Measurements from ENCODE around the gene UBE2E2.

UBE2E2 gene

DNA sequence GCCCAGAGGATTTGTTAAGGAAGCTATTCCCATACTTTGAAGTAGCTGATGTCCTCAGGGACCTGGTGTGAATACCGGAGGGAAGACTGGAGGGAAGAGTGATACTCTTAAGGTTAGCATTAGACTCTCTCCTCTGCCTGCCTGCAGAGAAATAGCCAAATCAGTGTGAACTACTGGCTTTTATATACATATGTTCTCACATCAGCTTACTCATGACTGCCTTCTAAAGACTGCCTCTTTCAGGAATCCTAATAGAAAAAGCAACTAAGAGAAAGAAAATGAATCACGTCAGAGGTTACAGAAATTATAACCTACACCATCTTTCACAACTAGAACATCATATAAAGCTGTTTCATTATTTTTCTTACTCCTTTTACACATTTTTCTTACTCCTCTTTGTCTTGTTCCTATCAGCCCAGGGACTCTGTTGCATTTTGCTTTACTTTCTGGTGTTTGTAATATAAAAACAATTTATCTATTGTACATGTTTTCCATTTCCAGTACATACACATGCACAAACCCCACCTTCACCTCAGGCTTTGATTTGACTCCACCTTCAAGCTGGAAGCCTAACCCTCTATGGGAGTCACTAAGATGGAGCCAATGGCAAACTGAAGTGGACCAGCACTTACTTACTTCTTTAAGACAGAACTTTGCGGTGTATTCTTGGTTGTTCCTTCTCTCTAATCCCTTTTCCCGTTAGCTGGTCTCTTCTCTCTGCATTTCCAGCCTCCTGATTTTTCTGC lies 345.0 kb downstream of the UBE2E2 start:
- DNase-seq, result no peak

DNA sequence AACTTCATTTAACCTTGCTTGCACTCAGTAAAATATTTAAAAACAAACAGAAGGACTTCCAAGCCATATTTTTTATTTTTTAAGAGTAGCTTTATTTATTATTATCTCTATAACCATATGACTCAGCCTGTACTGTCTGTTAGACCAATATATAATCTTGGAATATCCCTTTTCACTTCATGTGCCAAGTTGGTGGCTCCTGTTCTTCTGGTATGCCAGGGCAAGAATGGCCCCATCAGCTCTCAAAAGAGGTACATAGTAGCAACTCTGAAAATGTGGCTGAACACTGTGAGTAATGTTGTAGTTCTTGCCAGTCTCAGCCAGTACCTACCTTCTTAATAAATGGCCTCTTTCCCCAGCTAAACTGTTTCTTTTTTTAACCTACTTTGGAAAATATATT lies 345.6 kb downstream of the UBE2E2 start:
- no peak for DNase-seq

DNA sequence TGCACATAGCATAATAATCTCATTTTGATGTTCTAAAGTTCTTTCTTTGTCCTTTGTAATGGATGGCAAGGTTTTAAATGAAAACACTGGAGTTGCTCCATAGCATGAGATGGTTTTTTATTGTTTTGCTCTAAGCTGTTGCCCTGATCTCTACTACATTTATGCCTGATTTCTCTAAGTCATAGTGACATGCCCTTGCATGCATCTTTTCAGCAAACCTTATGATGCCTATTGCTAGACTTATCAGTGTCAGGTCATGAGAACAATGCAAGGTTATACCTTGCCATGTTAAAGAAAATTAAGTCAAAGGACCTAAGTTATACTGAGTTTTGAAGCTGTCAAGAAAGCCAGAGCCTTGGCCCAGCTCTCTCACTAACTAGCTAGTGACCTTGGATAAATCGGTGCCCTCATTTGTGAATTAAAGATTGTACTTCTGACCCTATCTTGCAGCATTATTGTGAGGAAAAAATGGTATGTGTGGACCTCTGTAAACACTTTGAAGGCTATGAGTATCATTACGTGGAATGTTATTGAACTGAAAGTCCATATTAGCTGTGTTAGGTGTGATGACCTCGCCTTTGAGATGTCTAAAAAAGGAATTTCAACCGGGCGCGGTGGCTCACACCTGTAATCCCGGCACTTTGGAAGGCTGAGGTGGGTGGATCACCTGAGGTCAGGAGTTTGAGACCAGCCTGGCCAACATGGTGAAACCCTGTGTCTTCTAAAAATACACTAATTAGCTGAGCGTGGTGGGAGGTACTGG lies 346.2 kb downstream of the UBE2E2 start:
- no peak for DNase-seq

DNA sequence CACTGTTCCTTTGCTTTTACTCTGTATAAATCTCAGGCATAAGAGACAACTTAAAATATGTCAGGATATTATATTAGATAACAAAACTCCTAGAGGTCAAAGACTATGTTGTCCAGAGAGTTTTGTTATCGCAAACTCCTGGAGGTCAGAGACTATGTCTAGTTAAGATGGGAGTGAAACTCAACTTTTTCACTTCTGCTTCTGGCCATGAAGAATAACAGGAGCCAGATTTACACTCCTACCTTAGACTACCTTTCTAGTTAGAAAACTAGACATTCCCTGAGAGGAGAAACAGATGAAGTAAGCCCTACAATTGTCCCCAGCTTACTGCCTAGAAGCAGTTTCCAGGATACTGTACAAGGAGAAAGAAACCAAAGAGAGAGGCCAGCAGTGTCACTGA lies 347.3 kb downstream of the UBE2E2 start:
- DNase-seq, result no peak

DNA sequence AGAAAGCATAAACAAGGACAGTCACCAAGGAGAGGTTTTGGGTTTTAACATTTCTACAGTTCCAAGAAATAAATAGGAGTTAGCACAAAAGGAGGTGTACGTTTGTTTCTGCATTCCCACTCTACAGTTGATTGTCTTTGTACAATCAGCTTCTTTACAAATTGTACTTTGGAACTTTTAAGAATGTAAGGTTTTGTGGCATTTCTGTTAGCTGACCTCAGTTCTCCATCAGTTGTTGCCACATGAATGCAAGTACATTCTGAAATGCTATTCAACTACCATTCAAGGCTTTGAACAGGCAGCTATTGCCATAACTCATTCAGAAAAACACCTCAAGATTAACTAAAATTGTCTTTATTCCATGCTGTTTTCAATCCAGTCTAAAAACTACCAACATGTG lies 349.4 kb downstream of the UBE2E2 start:
- DNase-seq, result no peak

DNA sequence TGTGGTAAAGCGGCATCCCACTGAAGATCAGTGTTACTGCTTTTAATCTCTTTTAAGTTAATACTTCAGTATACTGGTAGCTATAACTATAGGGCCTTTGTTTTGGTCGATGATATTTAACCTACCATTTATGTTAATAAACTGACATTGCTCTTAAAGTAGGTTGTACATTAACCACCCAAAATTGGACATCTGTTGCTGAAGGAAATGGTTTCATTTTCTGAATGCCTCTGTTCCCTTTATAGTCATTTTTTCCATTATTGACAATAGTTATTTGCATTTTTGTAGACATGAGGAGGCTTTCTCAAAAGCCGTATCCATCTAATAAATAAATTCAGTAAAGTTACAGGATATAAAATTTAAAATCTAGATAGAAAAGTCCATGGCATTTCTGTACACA lies 350.2 kb downstream of the UBE2E2 start:
- no peak for DNase-seq

DNA sequence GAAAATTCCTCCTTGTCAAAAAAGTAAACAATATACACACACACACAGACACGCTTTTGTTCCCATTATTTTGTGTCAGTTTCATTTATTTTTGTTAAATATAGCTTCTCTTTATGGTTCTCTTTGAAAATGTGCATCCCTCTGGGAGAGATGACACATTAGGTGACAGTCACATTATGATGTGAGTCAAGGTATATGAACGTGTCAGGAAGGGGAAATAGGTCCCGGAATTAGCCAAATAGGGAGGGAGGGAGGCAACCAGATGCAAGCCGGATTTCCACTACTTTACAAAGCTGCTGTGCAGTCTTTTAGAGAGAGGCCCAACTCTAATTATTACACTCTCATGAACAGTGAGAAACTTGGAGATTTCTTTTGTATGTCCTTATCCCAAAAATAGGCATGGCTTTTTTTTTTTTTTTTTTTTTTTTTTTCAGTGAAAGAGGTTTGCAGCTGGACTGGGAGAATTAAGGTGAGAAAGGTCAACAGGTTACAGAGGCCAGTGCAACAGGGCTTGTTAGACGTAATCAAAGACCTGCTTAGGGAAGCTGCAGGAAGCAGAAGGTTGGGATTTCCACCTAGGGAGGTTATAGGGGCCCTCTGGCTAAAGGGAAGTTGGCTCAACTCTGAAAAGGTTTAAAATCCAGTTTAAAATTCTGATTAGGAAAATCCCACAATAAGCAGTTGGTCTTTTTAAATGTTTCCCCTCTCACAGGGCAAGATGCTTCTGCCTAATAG lies 362.1 kb downstream of the UBE2E2 start:
- no peak for DNase-seq

DNA sequence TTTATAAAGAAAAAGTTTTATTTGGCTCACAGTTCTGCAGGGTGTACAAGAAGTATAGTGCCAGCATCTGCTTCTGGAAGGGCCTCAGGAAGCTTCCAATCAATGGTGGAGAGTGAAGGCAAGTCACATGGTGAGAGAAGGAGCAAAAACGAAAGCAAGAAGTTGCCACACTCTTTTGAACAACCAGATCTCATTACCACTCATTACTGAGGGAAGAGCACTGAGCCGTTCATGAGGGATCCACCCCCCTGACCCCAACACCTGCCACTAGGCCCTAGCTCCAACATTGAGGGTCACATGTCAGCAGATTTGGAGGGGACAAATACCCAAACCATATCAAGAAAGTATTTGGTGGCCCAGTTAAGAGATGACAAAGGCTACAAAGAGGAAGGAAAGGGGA lies 363.4 kb downstream of the UBE2E2 start:
- DNase-seq, result no peak

DNA sequence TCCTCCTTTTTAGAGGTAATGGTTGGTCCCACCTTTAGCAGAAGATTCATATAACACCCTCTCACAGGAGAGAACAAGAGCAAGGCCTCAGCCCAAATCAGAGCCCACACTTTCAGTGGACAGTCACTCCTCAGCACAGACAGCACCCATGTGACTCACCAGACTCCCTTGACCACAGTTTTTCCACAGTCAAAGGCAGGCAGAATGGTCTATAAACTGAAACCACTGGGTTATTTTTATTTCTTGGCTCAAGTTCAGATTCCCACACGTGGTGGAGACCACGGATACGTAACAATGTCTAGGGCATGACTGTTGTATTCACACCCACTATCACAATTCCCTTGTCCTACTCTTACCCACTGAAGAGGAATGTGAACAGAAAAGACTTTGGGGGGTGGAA lies 364.8 kb downstream of the UBE2E2 start:
- DNase-seq, result peak; percentile 72 to 73

DNA sequence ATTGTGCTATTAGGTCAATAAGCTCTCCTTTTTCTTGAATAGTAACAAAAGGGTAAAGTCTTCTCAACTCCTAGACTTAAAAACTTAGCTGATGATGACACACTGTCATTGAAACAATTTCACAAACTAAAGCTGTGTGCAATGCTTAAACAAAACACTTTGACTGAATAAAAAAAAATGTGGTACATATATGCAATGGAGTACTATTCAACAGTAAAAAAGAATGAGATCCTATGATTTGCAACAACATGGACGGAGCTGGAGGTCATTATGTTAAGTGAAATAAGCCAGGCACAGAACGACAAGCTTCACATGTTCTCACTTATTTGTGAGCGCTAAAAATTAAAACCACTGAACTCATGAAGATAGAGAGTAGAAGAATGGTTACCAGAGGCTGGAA lies 370.7 kb downstream of the UBE2E2 start:
- no peak for DNase-seq

DNA sequence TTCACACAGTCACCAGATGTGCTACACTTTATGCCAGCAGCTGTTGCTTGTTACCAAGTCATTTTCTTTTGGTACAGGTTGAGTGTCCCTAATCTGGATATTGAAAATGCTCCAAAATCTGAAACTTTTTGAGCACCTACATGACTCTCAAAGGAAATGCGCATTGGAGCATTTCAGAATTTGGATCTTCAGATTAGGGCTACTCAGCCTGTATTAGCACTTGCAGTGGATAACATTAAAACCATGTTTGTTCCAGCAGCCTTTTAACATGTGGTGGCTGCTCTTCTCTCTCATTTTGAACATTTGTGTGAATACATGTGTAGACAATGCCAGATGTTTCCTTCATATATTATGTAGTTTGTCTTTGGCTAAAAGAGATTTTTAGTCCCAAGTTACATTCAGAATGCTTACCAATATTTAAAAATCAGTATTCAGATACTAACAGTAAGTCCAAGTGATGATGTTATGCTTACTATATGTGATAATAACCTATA lies 371.7 kb downstream of the UBE2E2 start:
- DNase-seq, result no peak

DNA sequence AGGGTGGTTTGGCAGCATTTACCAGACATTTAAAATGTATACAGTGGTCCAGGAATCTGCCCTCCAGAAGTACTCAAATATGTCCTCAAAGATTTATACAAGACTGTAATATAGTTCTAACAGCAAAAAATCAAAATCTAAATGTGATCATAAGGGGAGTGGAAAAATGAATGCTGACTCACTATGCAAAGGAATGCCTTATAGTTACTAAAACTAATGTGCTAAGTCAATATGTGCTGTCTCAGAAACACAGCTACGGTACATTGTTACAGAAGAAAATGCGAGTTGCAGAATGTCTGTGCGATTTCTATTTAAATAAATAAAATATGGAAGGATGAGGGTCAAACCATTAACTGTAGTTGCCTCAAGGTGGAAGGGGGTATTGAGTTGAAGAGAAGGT lies 372.6 kb downstream of the UBE2E2 start:
- DNase-seq, result no peak

DNA sequence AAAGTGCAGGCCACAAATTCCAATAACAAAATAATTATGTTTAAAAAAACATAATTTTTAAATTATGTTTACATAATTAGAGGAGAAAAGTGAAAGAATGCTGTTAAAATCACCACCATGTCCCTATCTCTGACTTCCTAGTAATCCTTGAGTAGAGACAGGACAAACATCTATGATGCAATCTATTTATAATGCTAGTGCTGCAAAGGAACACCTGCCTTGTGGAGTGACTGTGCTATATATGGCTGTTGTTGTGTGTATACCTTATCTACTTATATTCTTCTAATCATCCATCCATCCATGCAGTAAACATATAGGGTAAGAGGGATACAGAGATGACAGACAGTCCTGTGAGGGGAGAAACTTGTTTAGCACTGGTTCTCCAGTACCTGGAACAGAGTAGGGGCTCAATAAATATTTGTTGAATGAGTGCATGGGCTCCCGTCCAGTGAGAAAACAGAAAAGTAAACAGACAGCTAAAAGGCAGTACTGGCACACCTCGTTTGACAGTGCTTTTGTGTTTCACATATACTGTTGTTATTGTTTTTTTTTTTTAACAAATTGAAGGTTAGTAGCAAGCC lies 373.3 kb downstream of the UBE2E2 start:
- DNase-seq, result no peak

DNA sequence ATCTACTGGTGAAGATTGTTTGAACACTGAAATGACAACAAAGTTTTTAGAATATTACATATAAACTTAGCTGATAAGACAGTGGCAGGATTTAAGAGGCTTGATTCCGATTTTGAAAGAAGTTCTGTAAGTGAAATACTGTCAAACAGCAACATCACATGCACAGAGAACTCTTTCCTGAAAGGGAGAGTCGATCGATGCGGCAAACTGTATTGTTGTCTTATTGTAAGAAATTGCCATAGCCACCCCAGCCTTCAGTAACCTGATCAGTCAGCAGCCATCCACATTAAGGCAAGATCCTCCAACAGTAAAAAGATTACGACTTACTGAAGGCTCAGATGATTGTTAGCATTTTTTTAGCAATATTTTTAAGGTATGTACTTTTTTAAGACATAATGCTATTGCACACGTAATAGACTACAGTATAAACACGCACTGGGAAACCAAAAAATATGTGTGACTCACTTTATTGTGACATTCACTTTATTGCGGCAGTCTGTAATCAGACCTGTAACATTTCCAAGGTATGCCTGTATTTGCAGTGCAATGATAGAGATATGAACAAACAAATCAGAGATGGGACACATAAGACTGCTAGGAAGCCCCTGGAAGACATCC lies 377.1 kb downstream of the UBE2E2 start:
- DNase-seq, result no peak

DNA sequence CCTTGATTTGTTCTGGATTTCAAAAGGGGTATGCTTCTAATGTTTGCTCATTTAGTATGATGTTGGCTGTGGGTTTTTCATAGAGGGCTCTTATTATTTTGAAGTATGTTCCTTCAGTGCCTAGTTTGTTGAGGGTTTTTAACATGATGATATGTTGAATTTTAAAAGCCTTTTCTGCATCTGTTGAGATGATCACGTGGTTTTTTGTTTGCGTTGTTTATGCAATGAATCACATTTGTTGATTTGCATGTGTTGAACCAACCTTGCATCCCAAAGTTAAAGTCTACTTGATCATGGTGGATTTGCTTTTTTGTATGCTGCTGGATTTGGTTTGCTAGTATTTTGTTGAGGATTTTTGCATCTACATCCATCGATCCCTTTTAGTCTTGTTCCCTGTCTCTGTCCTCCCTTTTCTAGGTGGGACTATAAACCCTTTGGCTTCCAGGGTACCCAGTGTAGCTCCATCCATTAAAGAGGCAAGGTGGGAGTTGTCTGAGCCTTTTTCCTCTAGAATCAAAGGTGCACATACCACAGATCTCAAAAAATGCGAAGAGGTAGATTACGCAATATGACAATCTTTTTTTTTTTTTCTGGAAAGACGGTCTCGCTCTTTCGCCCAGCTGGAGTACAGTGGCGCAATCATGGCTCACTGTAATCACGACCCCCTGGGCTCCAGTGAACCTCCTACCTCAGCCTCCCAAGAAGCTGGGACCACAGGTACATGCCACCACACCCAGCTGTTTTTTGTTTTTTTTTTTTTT lies 381.0 kb downstream of the UBE2E2 start:
- no peak for DNase-seq

DNA sequence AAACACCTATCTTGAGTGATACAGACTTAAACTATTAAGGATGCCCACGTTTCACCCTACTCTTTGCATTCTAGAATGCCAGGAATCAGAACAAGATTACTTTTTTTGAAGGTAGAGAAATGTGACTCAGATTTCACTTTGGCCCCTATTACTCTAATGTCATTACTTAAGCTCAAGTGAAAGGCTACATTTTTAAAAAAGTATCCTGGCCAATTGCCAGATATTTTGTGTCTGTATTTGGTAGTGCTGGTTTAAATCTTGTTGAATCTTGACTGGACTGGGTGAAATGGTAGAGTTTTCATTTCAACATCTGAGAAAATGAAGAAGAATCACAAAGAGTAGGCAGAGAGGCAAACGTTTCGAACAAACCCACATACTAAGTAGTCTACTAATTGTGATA lies 384.4 kb downstream of the UBE2E2 start:
- peak in 1 of 2 donors; percentile 24 for DNase-seq

DNA sequence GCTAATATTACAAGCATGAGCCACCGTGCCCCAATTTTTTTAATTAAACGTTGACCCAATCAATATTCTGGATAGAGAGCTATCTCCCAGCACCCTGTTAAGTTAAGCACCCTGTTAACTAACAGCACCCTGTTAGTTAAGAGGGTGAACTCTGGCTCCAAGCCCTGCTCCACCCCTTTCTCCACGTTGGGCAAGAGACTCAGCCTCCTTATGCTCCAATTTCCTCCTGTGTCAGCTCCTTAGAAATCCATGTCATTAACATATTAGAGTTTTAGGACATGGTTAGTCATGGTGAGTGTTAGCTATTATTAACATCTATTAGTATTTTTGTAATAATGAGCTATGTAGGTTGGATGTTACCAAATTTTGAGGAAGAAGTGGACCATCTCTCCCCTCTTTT lies 385.4 kb downstream of the UBE2E2 start:
- no peak for DNase-seq

DNA sequence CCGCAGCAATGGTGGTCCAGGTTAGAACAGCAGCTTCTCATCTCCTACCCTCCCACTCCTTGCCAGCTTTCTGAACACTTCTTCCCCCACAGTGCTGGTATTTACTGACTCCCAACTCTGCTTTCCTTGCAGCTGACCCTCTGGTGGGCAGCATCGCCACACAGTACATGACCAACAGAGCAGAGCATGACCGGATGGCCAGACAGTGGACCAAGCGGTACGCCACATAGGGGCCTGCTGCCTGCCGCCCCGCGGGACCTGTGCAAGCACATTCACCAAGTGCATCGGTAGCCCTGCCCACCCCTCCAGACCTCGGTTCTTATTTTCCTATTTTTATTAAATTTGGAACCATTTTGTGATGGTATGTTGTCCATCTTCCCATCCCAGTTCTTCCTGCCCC lies 386.5 kb downstream of the UBE2E2 start:
- no peak for DNase-seq

DNA sequence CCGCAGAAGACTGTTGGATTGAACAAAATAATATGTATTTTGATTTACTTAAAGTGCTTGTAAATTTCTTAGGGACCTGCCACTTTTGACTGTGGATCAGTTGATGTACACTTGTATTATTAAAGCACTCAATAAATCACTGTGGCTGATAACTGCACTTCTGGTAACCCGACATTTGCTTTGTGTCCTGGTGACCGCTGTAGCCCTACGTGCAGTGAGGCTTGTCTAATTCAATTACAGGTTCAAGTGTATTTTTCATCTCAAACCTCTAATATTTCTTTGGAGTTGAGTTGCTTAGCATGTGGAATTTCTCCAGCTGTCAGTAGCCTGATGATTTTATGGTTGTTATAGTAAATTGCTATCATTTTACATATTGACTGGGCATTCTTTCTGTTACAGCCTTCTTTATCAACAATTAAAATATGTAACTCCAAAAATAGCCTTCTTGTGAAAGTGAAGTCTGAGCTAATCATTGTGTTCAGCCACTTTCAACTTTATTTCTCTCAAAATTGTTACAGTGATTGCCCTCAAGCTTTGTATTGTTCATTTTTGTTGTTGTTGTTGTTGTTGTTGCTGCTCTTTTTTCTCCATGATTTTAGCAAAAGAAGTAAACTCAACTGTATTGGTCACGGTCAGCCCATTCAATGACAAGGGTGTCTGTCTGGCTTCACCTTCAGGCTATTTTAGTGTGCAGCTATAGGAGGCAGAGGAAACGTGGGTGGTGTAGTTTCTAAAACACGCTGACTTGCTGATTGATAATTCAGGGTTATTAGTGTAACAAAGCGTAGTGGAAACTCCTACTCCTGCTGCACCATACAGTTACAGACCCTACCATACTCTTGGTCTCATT lies 387.5 kb downstream of the UBE2E2 start:
- DNase-seq, result no peak

DNA sequence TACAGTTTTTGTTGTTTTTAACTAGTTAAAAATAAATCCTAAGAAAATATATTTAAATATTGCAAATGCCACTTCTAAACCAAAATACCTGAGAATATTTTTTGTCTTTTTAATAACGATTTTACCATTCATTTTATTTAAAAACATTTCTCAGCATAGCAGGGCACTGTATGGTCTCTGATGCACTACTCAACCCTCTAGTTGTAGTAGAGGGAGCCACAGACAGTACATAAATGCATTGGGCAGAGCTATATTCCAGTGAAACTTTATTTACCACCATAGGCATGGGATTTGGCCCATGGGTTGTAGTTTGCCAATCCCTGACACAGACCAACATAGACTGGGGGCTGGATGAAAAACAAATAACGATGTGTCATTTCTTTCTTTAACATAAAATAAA lies 388.2 kb downstream of the UBE2E2 start:
- no peak for DNase-seq

All from inflammatory macrophage (primary cell).